Measurements from ENCODE around the gene CDH23. TPM values are rescaled to one million over a fixed set of nuclear protein-coding genes. Genes with fewer than 3 reads are reported as not detected.

Gene CDH23
- total and polyA plus RNA-seq, 8 donors, result 1.8 to 22.8 (median 3.0) TPM

GRCh38 chr10:71715860-71716259 is 319.1 kb downstream of the CDH23 start:
- H3K36me3 ChIP-seq, result no peaks in the 10 kb centered on the region
- intact Hi-C loops (cut with DNase I), result no loop called here
- H3K9me3 ChIP-seq, result no peaks in the 10 kb centered on the region
- H3K4me1 ChIP-seq, result peaks cover 27 to 53% of the 10 kb centered on the region in 2 donors
- no peaks in the 10 kb centered on the region for H3K27me3 ChIP-seq
- ATAC-seq (no peak), DNase-seq (peak in 1 of 4 donors; percentile 79)
- H3K4me3 ChIP-seq, result peak overlapping the region in 1 of 2 donors; percentile 12
- no peak for TF ChIP-seq CTCF (IDR thresholded peaks at IDR 0.05)
- H3K27ac ChIP-seq, result peak overlapping the region in 1 of 2 donors; percentile 89

- no peaks in the 10 kb centered on the region for H3K36me3 ChIP-seq
- H3K9me3 ChIP-seq, result no peaks in the 10 kb centered on the region
- peaks cover 27 to 53% of the 10 kb centered on the region in 2 donors for H3K4me1 ChIP-seq
- H3K4me3 ChIP-seq, result peak overlapping the region in 1 of 2 donors; percentile 12
- intact Hi-C loops (cut with DNase I), result no loop called here
- DNase-seq (no peak), ATAC-seq (no peak)
- H3K27ac ChIP-seq, result no peak overlapping the region
- no peak for TF ChIP-seq CTCF (IDR thresholded peaks at IDR 0.05)
- no peaks in the 10 kb centered on the region for H3K27me3 ChIP-seq
Observed at GRCh38 chr10:71716426-71716825, 319.7 kb downstream of the CDH23 start.

GRCh38 chr10:71717056-71717455 is 320.3 kb downstream of the CDH23 start:
- intact Hi-C loops (cut with DNase I), result no loop called here
- no peak for TF ChIP-seq CTCF (IDR thresholded peaks at IDR 0.05)
- no peak for ATAC-seq
- Histone ChIP-seq H3K27ac (no peak overlapping the region), H3K4me3 (no peak overlapping the region), H3K9me3 (no peaks in the 10 kb centered on the region), H3K4me1 (peaks cover 27 to 53% of the 10 kb centered on the region in 2 donors), H3K36me3 (no peaks in the 10 kb centered on the region), H3K27me3 (no peaks in the 10 kb centered on the region)
- no peak for DNase-seq

GRCh38 chr10:71717551-71717951 is 320.8 kb downstream of the CDH23 start:
- peaks cover 27 to 50% of the 10 kb centered on the region in 2 donors for H3K4me1 ChIP-seq
- DNase-seq (peak in 2 of 4 donors; percentile 68 to 87), ATAC-seq (peak; percentile 5)
- no peaks in the 10 kb centered on the region for H3K27me3 ChIP-seq
- no peaks in the 10 kb centered on the region for H3K9me3 ChIP-seq
- no peaks in the 10 kb centered on the region for H3K36me3 ChIP-seq
- no peak for TF ChIP-seq CTCF (IDR thresholded peaks at IDR 0.05)
- intact Hi-C loops (cut with DNase I), result no loop called here
- no peak overlapping the region for H3K4me3 ChIP-seq
- no peak overlapping the region for H3K27ac ChIP-seq

- no peak for TF ChIP-seq CTCF (IDR thresholded peaks at IDR 0.05)
- H3K36me3 ChIP-seq, result no peaks in the 10 kb centered on the region
- ATAC-seq (no peak), DNase-seq (no peak)
- H3K9me3 ChIP-seq, result no peaks in the 10 kb centered on the region
- H3K27ac ChIP-seq, result no peak overlapping the region
- intact Hi-C loops (cut with DNase I), result no loop called here
- H3K4me3 ChIP-seq, result no peak overlapping the region
- H3K27me3 ChIP-seq, result no peaks in the 10 kb centered on the region
- H3K4me1 ChIP-seq, result peaks cover 20 to 43% of the 10 kb centered on the region in 2 donors
Observed at GRCh38 chr10:71718165-71718698, 321.5 kb downstream of the CDH23 start.
